GM18858 (cell line): ENCODE data around the gene FLVCR1.
A peak's percentile ranks its signal among the peaks of the same experiment; 100 is the strongest.
"Not testable (repeated sequence)": the region's sequence is repeated elsewhere in the genome, so short reads cannot be mapped to it uniquely, and the experiment has no call there.

Experiments
- ATAC-seq: cut with Tn5 transposase; IDR thresholded peaks from one replicate; pipeline ENCODE4 v1.9.1; 2021; ENCODE audit not compliant: unreplicated experiment

Gene FLVCR1

GRCh38 chr1:212857992-212858460, at the start of gene FLVCR1:
Gene FLVCR1, plus strand, starts transcription at chr1:212858275. Its CDS starts 178 bp downstream, at chr1:212858453.
- peak; percentile 91 for ATAC-seq

GRCh38 chr1:212814537-212815334, 43.3 kb upstream of the FLVCR1 start:
- ATAC-seq = no peak

- no peak for ATAC-seq
Observed at GRCh38 chr1:212816567-212817278, 41.4 kb upstream of the FLVCR1 start.

GRCh38 chr1:212819726-212820125, 38.3 kb upstream of the FLVCR1 start:
- peak; percentile 76 for ATAC-seq

- ATAC-seq = no peak
Observed at GRCh38 chr1:212820969-212821368, 37.1 kb upstream of the FLVCR1 start.

- ATAC-seq = no peak
Observed at GRCh38 chr1:212822956-212823355, 35.1 kb upstream of the FLVCR1 start.

GRCh38 chr1:212824201-212824600, 33.9 kb upstream of the FLVCR1 start:
- ATAC-seq = no peak

GRCh38 chr1:212825798-212826452, 32.1 kb upstream of the FLVCR1 start:
- ATAC-seq = no peak

GRCh38 chr1:212827171-212827776, 30.8 kb upstream of the FLVCR1 start:
- no peak for ATAC-seq

- no peak for ATAC-seq
Observed at GRCh38 chr1:212827831-212828278, 30.2 kb upstream of the FLVCR1 start.

GRCh38 chr1:212828395-212828794, 29.7 kb upstream of the FLVCR1 start:
- ATAC-seq = no peak

GRCh38 chr1:212833211-212834207, 24.6 kb upstream of the FLVCR1 start:
- peak; percentile 60 for ATAC-seq

- ATAC-seq = no peak
Observed at GRCh38 chr1:212838145-212838544, 19.9 kb upstream of the FLVCR1 start.

- ATAC-seq = not testable (repeated sequence)
Observed at GRCh38 chr1:212844521-212844920, 13.6 kb upstream of the FLVCR1 start.

- no peak for ATAC-seq
Observed at GRCh38 chr1:212847549-212847948, 10.5 kb upstream of the FLVCR1 start, which contains the start of gene SPATA45. Gene SPATA45, minus strand, starts transcription at chr1:212847649. Its CDS starts 11,500 bp downstream, at chr1:212836149.

GRCh38 chr1:212852105-212852688, 5.9 kb upstream of the FLVCR1 start:
- no peak for ATAC-seq

GRCh38 chr1:212853658-212854057, 4.4 kb upstream of the FLVCR1 start:
- no peak for ATAC-seq

- no peak for ATAC-seq
Observed at GRCh38 chr1:212856755-212857154, 1.3 kb upstream of the FLVCR1 start.
